AG09309 (cell line): ENCODE measurements around the gene B3GAT1.
"Not testable (repeated sequence)": the region's sequence is repeated elsewhere in the genome, so short reads cannot be mapped to it uniquely, and the experiment has no call there.

Experiments used
- DNase-seq: peaks from one replicate; pipeline ENCODE4 v3.0.0-alpha.2; 2010; ENCODE audit warnings: low read depth
- H3K4me3 ChIP-seq: 2 replicates; pipeline ENCODE4 v1.5.1; 2011; ENCODE audit warnings: mild to moderate bottlenecking, low read depth, low read length, moderate library complexity; ENCODE audit not compliant: control insufficient read depth
- TF ChIP-seq, protein P1 (sequence below): IDR thresholded peaks from 2 replicates; pipeline ENCODE4 v1.5.1; 2011; ENCODE audit warnings: mild to moderate bottlenecking, low read depth, low read length, inconsistent platforms; ENCODE audit not compliant: insufficient read depth, control insufficient read depth; ENCODE audit errors: missing control alignments

The B3GAT1 gene

DNA sequence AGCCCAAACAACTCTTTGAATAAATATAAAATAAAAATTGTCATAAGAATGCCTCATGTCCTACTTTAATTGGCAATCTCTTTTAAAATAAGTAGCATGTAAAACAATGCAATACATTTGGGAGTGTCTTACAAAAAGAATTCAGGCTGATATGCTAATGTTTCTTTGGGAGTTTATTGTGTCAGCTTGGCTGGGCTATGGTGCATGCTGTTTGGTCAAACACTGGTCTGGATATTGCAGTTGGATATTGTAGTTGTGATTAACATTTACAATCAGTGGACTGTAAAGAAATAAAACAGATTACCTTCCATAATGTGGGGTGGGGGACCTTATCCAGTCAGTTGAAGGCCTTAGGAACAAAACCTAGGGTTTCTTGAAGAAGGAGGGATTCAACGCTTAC is 37.0 kb upstream of the B3GAT1 start:
- H3K4me3 ChIP-seq: no peak overlapping the region
- TF ChIP-seq, protein P1, sequence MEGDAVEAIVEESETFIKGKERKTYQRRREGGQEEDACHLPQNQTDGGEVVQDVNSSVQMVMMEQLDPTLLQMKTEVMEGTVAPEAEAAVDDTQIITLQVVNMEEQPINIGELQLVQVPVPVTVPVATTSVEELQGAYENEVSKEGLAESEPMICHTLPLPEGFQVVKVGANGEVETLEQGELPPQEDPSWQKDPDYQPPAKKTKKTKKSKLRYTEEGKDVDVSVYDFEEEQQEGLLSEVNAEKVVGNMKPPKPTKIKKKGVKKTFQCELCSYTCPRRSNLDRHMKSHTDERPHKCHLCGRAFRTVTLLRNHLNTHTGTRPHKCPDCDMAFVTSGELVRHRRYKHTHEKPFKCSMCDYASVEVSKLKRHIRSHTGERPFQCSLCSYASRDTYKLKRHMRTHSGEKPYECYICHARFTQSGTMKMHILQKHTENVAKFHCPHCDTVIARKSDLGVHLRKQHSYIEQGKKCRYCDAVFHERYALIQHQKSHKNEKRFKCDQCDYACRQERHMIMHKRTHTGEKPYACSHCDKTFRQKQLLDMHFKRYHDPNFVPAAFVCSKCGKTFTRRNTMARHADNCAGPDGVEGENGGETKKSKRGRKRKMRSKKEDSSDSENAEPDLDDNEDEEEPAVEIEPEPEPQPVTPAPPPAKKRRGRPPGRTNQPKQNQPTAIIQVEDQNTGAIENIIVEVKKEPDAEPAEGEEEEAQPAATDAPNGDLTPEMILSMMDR: no peak
- no peak for DNase-seq

DNA sequence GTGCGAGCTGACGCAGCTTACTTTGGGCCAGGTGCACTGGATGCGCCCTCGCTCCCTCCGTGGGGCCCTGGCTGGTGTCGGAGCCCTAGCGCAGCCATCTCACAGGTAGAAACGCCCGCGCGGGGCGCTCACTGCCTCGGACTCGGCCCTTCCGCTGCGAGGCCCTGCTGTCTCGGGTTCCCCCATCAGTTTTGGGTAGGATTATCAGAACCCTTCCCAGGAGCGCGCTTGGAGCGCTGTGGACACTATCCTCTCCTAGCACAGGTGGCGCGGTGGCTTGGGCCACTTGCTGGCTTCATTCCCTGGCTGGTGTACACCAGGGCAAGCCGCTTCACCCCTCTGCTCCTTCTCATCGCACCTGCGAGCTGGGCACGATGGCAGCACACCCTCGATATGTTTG is 35.7 kb upstream of the B3GAT1 start:
- no peak overlapping the region for H3K4me3 ChIP-seq
- TF ChIP-seq, protein P1: no peak
- no peak for DNase-seq

DNA sequence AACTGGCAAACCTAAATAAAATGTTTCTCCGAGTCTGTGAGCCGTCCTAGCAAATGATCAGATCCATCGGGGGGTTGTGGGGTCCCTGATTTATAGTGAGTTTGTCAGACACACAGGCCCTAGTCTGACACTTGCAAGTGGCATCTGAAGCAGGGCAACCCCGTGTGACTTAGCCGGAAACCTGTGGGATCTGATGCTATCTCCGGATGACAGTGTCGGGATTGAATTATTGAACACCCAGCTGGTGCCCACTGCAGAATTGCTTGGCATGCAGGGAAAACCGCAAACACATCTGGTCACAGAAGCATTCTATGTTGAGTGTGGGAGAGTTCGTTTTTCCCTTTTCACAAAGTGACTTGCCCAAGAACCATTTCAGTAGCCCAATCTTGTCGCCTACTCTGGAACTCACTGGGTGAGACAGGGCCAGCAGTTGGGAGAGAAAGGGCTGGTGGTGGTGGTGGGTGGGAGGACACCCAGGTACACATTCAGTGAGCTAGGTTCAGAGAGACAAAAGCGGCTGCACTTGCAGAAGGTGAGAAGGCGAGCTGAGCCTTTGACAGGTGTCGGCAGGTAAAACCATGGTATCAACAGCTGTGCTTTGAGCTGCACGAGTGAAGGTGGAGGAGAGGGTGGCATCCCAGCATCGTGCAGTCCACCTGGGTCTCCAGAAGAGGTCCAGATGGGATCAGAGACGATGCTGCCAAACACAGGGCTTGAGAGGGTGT is 33.7 kb upstream of the B3GAT1 start:
- no peak overlapping the region for H3K4me3 ChIP-seq
- no peak for DNase-seq
- TF ChIP-seq, protein P1: no peak

DNA sequence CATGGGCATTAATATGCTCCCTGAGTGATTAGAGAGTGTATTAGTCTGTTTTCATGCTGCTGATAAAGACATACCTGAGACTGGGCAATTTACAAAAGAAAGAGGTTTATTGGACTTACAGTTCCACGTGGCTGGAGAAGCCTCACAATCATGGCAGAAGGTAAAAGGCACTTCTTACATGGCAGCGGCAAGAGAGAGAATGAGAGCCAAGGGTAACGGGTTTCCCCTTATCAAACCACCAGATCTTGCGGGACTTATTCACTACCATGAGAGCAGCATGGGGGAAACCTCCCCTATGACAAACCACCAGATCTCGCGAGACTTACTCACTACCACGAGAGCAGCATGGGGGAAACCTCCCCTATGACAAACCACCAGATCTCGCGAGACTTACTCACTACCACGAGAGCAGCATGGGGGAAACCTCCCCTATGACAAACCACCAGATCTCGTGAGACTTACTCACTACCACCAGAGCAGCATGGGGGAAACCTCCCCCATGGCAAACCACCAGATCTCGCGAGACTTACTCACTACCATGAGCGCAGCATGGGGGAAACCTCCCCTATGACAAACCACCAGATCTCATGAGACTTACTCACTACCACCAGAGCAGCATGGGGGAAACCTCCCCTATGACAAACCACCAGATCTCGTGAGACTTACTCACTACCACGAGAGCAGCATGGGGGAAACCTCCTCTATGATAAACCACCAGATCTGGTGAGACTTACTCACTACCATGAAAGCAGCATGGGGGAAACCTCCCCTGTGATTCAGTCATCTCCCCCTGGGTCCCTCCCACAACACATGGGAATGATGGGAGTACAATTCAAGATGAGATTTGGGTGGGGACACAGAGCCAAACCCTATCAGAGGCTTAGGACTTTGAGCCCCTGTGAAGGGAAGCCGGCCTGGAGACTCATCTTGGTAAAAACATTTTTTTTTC is 32.4 kb upstream of the B3GAT1 start:
- not testable (repeated sequence) for DNase-seq, H3K4me3 ChIP-seq

DNA sequence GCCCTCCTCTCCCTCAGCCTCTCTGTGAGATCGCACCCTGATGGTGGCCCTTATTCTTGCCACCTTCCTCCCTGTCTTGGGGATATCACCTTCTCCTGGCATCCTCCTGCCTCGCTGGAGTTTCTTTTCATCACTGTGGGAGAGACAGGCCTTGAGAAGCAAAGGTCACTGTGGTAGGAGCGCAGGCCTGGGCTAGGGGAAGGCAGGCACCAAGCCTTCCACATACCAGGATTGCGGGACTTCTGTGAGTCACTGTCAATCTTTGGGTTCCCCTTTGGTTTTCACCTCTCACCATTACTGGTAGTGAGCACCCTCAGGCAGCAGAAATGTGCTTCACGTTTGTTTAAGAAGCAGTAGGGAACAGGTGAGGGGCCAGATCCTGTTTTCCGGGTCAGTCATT is 31.2 kb upstream of the B3GAT1 start:
- DNase-seq: no peak
- TF ChIP-seq, protein P1: no peak

DNA sequence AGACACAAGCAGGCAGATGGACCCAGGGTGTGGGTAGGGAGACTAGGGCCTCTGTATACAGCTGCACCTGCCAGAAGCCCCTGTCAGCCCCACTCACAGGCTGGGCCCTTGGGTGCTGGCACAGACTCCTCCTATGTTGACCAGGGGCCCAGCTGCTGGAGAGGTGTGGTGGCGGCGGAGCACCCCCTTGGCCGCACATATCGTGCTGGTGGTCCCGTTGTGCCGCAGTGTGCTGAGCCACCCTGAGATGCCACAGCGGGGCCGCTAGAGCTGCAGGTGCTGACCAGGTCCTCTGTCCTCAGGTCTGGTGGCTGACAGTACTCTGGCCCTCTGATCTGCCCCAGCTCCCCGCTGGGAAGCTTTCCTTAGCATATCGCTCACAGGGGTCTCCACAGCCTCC is 30.2 kb upstream of the B3GAT1 start:
- no peak overlapping the region for H3K4me3 ChIP-seq
- no peak for DNase-seq
- TF ChIP-seq, protein P1: no peak

More for the DNA sequence above, 31.2 kb upstream of the B3GAT1 start:
- H3K4me3 ChIP-seq: no peak overlapping the region

DNA sequence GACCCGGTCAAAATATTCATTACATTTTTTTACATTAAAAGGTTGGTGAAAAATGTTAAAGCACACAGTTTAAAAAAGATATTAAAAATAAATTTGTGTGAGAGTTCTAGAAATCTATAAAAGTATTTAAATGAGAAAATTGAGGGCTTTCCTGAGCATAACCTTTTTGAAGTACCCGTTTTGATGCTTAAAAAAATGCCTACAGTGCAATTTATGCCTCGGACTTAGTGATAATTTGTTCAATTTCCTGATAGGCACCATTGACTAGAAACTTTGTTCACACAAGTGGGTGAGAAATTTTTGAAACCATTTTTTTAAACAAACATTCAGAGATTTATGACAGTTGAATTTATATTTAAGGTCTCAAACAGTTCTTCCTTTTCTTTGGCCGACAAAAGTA is 29.7 kb upstream of the B3GAT1 start:
- DNase-seq: no peak
- TF ChIP-seq, protein P1: no peak
- no peak overlapping the region for H3K4me3 ChIP-seq
